BLaER1 treated with 17β-estradiol and CSF1 and Interleukin-3, amounts not matched to agents 10 nM and 100 nM (cell line): Measurements from ENCODE around the gene ADAT3.

Experiments
- H3K27ac ChIP-seq, 11 experiments: shearing (Covaris generic); formaldehyde crosslinking; 2 replicates each; pipeline ENCODE4 v1.8.1; 2022
- H3K27me3 ChIP-seq, 11 experiments: shearing (Covaris generic); formaldehyde crosslinking; 2 replicates each; pipeline ENCODE4 v1.8.1; 2022
- H3K36me3 ChIP-seq, 11 experiments: shearing (Covaris generic); formaldehyde crosslinking; 2 replicates each; pipeline ENCODE4 v1.8.1; 2022
- H3K4me1 ChIP-seq, 10 experiments: shearing (Covaris generic); formaldehyde crosslinking; 2 replicates each; pipeline ENCODE4 v1.8.1; 2022
- H3K4me2 ChIP-seq, 11 experiments: shearing (Covaris generic); formaldehyde crosslinking; 2 replicates each; pipeline ENCODE4 v1.8.1; 2022
- H3K4me3 ChIP-seq, 10 experiments: shearing (Covaris generic); formaldehyde crosslinking; 2 replicates each; pipeline ENCODE4 v1.8.1; 2022
- H3K9ac ChIP-seq, 11 experiments: shearing (Covaris generic); formaldehyde crosslinking; 2 replicates each; pipeline ENCODE4 v1.8.1; 2022
- H3K9me3 ChIP-seq, 11 experiments: shearing (Covaris generic); formaldehyde crosslinking; replicated peaks in 1 of 11; 2 replicates each; pipeline ENCODE4 v1.8.1; 2022
- H4K20me1 ChIP-seq, 11 experiments: shearing (Covaris generic); formaldehyde crosslinking; 2 replicates each; pipeline ENCODE4 v1.8.1; 2022
- Cebpa-rat ChIP-seq, 11 experiments: shearing (Covaris generic); IDR thresholded peaks; 2 replicates each; pipeline ENCODE4 v1.8.1; 2022

The ADAT3 gene

GRCh38 chr19:1942934-1943555 lies 37.8 kb downstream of the ADAT3 start:
- Histone ChIP-seq H3K4me3 (peak overlapping the region; percentile 68 to 87 (median 75)), H3K4me2 (peak overlapping the region; percentile 94 to 100 (median 98)), H3K36me3 (peaks cover 8 to 14% (median 13%) of the 10 kb centered on the region in 11 experiments; a peak in 21 of 22 replicates), H3K9me3 (peaks cover 0 to 13% (median 8%) of the 10 kb centered on the region in 11 experiments; a peak in 10 of 22 replicates), H4K20me1 (peaks cover 51 to 63% (median 59%) of the 10 kb centered on the region in 11 experiments), H3K27ac (peak overlapping the region in 10 of 11 experiments; percentile 89 to 97 (median 94); a peak in 20 of 22 replicates), H3K27me3 (no peaks in the 10 kb centered on the region), H3K4me1 (peaks cover 47 to 68% (median 59%) of the 10 kb centered on the region in 10 experiments), H3K9ac (peak overlapping the region; percentile 89 to 97 (median 94))
- no peak for TF ChIP-seq Cebpa-rat (IDR thresholded peaks at IDR 0.05)

GRCh38 chr19:1943661-1944087 lies 38.5 kb downstream of the ADAT3 start:
- no peak for TF ChIP-seq Cebpa-rat (IDR thresholded peaks at IDR 0.05)
- peaks cover 8 to 18% (median 16%) of the 10 kb centered on the region in 11 experiments; a peak in 21 of 22 replicates for H3K36me3 ChIP-seq
- peaks cover 50 to 70% (median 58%) of the 10 kb centered on the region in 10 experiments for H3K4me1 ChIP-seq
- H3K9ac ChIP-seq = peak overlapping the region; percentile 89 to 97 (median 94)
- H3K27me3 ChIP-seq = no peaks in the 10 kb centered on the region
- peaks cover 0 to 17% (median 12%) of the 10 kb centered on the region in 11 experiments; a peak in 14 of 22 replicates for H3K9me3 ChIP-seq
- peaks cover 55 to 68% (median 63%) of the 10 kb centered on the region in 11 experiments for H4K20me1 ChIP-seq
- H3K4me2 ChIP-seq = peak overlapping the region; percentile 94 to 100 (median 98)
- H3K27ac ChIP-seq = peak overlapping the region; percentile 5 to 97 (median 93); a peak in 20 of 22 replicates
- peak overlapping the region; percentile 68 to 87 (median 75) for H3K4me3 ChIP-seq

GRCh38 chr19:1944088-1944915 lies 39.1 kb downstream of the ADAT3 start:
- Histone ChIP-seq H4K20me1 (peaks cover 61 to 74% (median 69%) of the 10 kb centered on the region in 11 experiments), H3K4me2 (peak overlapping the region; percentile 94 to 100 (median 98)), H3K27ac (peak overlapping the region; percentile 5 to 97 (median 93); a peak in 19 of 22 replicates), H3K36me3 (peaks cover 11 to 24% (median 22%) of the 10 kb centered on the region in 11 experiments), H3K4me1 (peaks cover 50 to 69% (median 60%) of the 10 kb centered on the region in 10 experiments), H3K4me3 (peak overlapping the region; percentile 68 to 87 (median 75)), H3K27me3 (no peaks in the 10 kb centered on the region), H3K9me3 (peaks cover 0 to 24% (median 18%) of the 10 kb centered on the region in 11 experiments; a peak in 17 of 22 replicates), H3K9ac (peak overlapping the region; percentile 89 to 97 (median 94); a peak in 21 of 22 replicates)
- TF ChIP-seq Cebpa-rat (IDR thresholded peaks at IDR 0.05) = no peak

GRCh38 chr19:1944916-1945561 lies 39.8 kb downstream of the ADAT3 start:
- H3K4me2 ChIP-seq = peak overlapping the region; percentile 94 to 100 (median 98)
- H3K4me1 ChIP-seq = peaks cover 42 to 62% (median 53%) of the 10 kb centered on the region in 10 experiments
- H3K27ac ChIP-seq = peak overlapping the region in 2 of 11 experiments; percentile 35 to 94; a peak in 5 of 22 replicates

GRCh38 chr19:1945899-1946298 lies 40.7 kb downstream of the ADAT3 start:
- no peak overlapping the region for H3K9ac ChIP-seq
- no peak overlapping the region for H3K27ac ChIP-seq
- no peaks in the 10 kb centered on the region for H3K27me3 ChIP-seq
- peaks cover 43 to 65% (median 52%) of the 10 kb centered on the region in 10 experiments for H3K4me1 ChIP-seq
- peaks cover 20 to 40% (median 38%) of the 10 kb centered on the region in 11 experiments for H3K36me3 ChIP-seq
- H4K20me1 ChIP-seq = peaks cover 69 to 88% (median 77%) of the 10 kb centered on the region in 11 experiments
- peaks cover 0 to 40% (median 34%) of the 10 kb centered on the region in 11 experiments; a peak in 18 of 22 replicates for H3K9me3 ChIP-seq
- H3K4me3 ChIP-seq = no peak overlapping the region
- TF ChIP-seq Cebpa-rat (IDR thresholded peaks at IDR 0.05) = no peak
- H3K4me2 ChIP-seq = peak overlapping the region in 8 of 11 experiments; percentile 94 to 100 (median 98); a peak in 6 of 22 replicates

More at GRCh38 chr19:1944916-1945561, 39.8 kb downstream of the ADAT3 start:
- H3K9ac ChIP-seq = peak overlapping the region in 7 of 11 experiments; percentile 11 to 95 (median 39); a peak in 4 of 22 replicates
- H4K20me1 ChIP-seq = peaks cover 65 to 81% (median 75%) of the 10 kb centered on the region in 11 experiments
- no peak overlapping the region for H3K4me3 ChIP-seq
- no peak for TF ChIP-seq Cebpa-rat (IDR thresholded peaks at IDR 0.05)
- peaks cover 18 to 31% (median 30%) of the 10 kb centered on the region in 11 experiments for H3K36me3 ChIP-seq
- H3K27me3 ChIP-seq = no peaks in the 10 kb centered on the region
- H3K9me3 ChIP-seq = peaks cover 0 to 31% (median 26%) of the 10 kb centered on the region in 11 experiments; a peak in 18 of 22 replicates

- Histone ChIP-seq H3K9me3 (peaks cover 0 to 54% (median 48%) of the 10 kb centered on the region in 11 experiments; a peak in 18 of 22 replicates), H3K27me3 (no peaks in the 10 kb centered on the region), H3K4me2 (peak overlapping the region in 5 of 11 experiments; percentile 38 to 65 (median 47); a peak in 10 of 22 replicates), H3K9ac (no peak overlapping the region; a peak in 2 of 22 replicates), H3K4me1 (peaks cover 51 to 82% (median 64%) of the 10 kb centered on the region in 10 experiments), H3K4me3 (no peak overlapping the region), H4K20me1 (peaks cover 78 to 97% (median 90%) of the 10 kb centered on the region in 11 experiments), H3K36me3 (peaks cover 20 to 58% (median 50%) of the 10 kb centered on the region in 11 experiments), H3K27ac (peak overlapping the region in 1 of 11 experiments; percentile 35; a peak in 1 of 22 replicates)
- TF ChIP-seq Cebpa-rat (IDR thresholded peaks at IDR 0.05) = no peak
Observed at GRCh38 chr19:1947651-1948209, 42.5 kb downstream of the ADAT3 start.

- Histone ChIP-seq H3K27ac (no peak overlapping the region), H4K20me1 (peaks cover 78 to 97% (median 90%) of the 10 kb centered on the region in 11 experiments), H3K36me3 (peaks cover 33 to 70% (median 61%) of the 10 kb centered on the region in 11 experiments), H3K9ac (no peak overlapping the region), H3K4me3 (no peak overlapping the region), H3K9me3 (peaks cover 0 to 54% (median 48%) of the 10 kb centered on the region in 11 experiments; a peak in 18 of 22 replicates), H3K4me2 (0 out of 22 replicates have a peak overlapping the region, but pooled peaks of 3 of the 11 experiments have one; percentile 5 to 47 (median 18)), H3K4me1 (peaks cover 51 to 82% (median 61%) of the 10 kb centered on the region in 10 experiments), H3K27me3 (no peaks in the 10 kb centered on the region)
- TF ChIP-seq Cebpa-rat (IDR thresholded peaks at IDR 0.05) = no peak
Observed at GRCh38 chr19:1949304-1950101, 44.3 kb downstream of the ADAT3 start.
